HPDE6-E6E7 (cell line): ENCODE measurements around the gene ZDHHC4.
A peak's percentile ranks its signal among the peaks of the same experiment; 100 is the strongest.

ENCODE experiments used
- DNase-seq: peaks from one replicate; pipeline ENCODE4 v3.0.0; 2011; ENCODE audit warnings: missing footprints; ENCODE audit errors: extremely low spot score

Gene ZDHHC4

GRCh38 chr7:6577369-6578113 is at the start of gene ZDHHC4:
Gene ZDHHC4 (plus strand): TSS chr7:6577454. CDS start chr7:6580562, 3,108 bp downstream.
- DNase-seq = peak; percentile 90

GRCh38 chr7:6528401-6529130 is 48.7 kb upstream of the ZDHHC4 start:
- no peak for DNase-seq

- no peak for DNase-seq
These were observed 47.6 kb upstream of the ZDHHC4 start for GRCh38 chr7:6529643-6530042.

GRCh38 chr7:6530626-6531491 is 46.4 kb upstream of the ZDHHC4 start:
- DNase-seq = no peak

GRCh38 chr7:6531492-6532279 is 45.6 kb upstream of the ZDHHC4 start:
- DNase-seq = no peak

- no peak for DNase-seq
These were observed 44.7 kb upstream of the ZDHHC4 start for GRCh38 chr7:6532516-6532915.

- DNase-seq = no peak
These were observed 43.3 kb upstream of the ZDHHC4 start for GRCh38 chr7:6533893-6534495.

GRCh38 chr7:6536262-6537260 is 40.7 kb upstream of the ZDHHC4 start:
- no peak for DNase-seq

GRCh38 chr7:6542368-6542767 is 34.9 kb upstream of the ZDHHC4 start:
- no peak for DNase-seq

GRCh38 chr7:6545398-6546126 is 31.7 kb upstream of the ZDHHC4 start:
- DNase-seq = no peak

- DNase-seq = no peak
These were observed 30.6 kb upstream of the ZDHHC4 start for GRCh38 chr7:6546498-6547251.

- no peak for DNase-seq
These were observed 29.9 kb upstream of the ZDHHC4 start for GRCh38 chr7:6547400-6547799.

GRCh38 chr7:6551016-6551511 is 26.2 kb upstream of the ZDHHC4 start, which contains the start of gene GRID2IP:
Gene GRID2IP (minus strand): TSS chr7:6551461. CDS start chr7:6551436, 25 bp downstream.
- DNase-seq = no peak

- no peak for DNase-seq
These were observed 23.7 kb upstream of the ZDHHC4 start for GRCh38 chr7:6553448-6554044.

- no peak for DNase-seq
These were observed 22.4 kb upstream of the ZDHHC4 start for GRCh38 chr7:6554848-6555247.

GRCh38 chr7:6556196-6556595 is 21.1 kb upstream of the ZDHHC4 start:
- no peak for DNase-seq

GRCh38 chr7:6558837-6559236 is 18.4 kb upstream of the ZDHHC4 start:
- no peak for DNase-seq

- DNase-seq = no peak
These were observed 17.4 kb upstream of the ZDHHC4 start for GRCh38 chr7:6559896-6560295.
